Loucy (cell line): Measurements from ENCODE around the gene NUP50.
"Not testable (repeated sequence)": the region's sequence is repeated elsewhere in the genome, so short reads cannot be mapped to it uniquely, and the experiment has no call there.

ENCODE experiments used
- CTCF ChIP-seq: fragments of 200-600 bp; sonication (generic); conservative IDR thresholded peaks from 2 replicates; pipeline ENCODE4 v1.5.1; 2014; ENCODE audit warnings: mild to moderate bottlenecking, antibody characterized with exemption, low read length
- EZH2phosphoT487 ChIP-seq: fragments of 200-600 bp; IDR thresholded peaks from 2 replicates; pipeline ENCODE4 v1.6.1; 2018; ENCODE audit warnings: antibody characterized with exemption, mild to moderate bottlenecking, moderate library complexity, borderline replicate concordance

GRCh38 chr22:45191746-45192145 lies 28.0 kb downstream of the NUP50 start:
- not testable (repeated sequence) for TF ChIP-seq CTCF, EZH2phosphoT487
